Fibroblast of gingiva (primary cell): ENCODE measurements around the gene METTL8.
"Not testable (repeated sequence)": the region's sequence is repeated elsewhere in the genome, so short reads cannot be mapped to it uniquely, and the experiment has no call there.

Experiments used
- DNase-seq: peaks from one replicate; pipeline ENCODE4 v3.0.0-alpha.2; 2011; ENCODE audit warnings: low read depth

Gene METTL8

DNA sequence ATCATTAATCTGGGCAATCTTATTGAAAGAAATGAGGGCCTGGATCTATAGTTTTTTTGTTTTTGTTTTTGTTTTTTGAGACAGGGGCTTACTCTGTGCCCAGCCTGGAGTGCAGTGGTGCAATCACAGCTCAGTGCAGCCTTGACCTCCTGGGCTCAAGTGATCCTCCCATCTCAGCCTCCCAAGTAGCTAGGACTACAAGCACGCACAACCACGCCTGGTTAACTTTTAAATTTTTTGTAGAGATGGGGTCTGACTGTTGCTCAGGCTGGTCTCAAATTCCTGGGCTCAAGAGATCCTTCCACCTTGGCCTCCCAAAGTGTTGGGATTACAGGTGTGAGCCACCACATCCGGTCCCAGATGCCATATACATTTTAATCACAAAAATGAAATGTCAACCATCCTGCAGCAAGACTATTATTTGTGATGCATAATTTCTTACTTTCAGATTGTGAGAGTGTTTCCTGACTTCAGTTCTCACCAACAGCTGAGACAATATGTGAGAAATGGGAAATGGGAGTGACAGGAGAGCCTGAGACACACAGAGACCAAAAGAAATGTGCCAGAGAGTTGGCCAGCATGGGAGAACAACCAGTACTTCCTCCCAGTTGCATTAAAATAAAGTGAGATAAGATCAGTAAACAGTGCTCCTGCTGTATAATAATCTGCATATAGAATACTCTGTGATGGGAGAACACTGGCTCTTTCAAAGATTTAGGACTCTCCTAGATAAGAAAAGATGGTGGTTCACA lies 87.6 kb downstream of the METTL8 start:
- no peak for DNase-seq

DNA sequence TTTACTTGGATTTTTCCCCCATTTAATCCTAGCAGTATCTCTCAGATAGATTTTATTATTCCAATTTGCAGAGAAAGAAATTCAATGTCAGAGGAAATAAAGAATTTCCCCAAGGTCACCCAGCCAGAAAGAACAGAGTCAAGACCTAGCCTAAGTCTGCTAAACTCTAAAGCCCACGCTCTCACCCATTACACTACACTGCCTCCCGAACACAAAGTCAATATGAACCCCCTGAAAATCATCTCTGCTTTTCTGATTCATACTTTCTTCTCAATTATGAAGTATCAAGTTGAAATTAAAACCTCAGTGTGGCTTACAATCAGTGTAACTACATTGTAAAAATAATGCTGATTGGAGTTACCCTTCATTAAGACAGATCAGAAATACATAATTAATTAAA lies 89.6 kb downstream of the METTL8 start:
- no peak for DNase-seq

DNA sequence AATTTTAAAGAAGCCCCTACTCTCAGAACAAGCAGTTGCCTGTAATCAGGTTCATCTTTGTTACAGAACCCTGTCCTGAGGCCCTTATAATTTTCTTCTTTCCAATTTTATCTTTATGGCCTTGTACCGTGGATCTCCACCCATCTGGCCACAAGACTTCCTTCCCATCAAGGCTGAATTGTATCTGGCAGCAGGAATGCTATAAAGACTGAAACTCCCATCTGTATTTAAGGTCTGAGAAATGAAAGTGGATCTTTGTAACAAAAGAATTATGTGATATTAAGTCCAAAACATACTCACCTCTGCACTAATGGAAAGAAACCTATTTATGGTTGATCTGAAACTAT lies 91.8 kb downstream of the METTL8 start:
- no peak for DNase-seq

DNA sequence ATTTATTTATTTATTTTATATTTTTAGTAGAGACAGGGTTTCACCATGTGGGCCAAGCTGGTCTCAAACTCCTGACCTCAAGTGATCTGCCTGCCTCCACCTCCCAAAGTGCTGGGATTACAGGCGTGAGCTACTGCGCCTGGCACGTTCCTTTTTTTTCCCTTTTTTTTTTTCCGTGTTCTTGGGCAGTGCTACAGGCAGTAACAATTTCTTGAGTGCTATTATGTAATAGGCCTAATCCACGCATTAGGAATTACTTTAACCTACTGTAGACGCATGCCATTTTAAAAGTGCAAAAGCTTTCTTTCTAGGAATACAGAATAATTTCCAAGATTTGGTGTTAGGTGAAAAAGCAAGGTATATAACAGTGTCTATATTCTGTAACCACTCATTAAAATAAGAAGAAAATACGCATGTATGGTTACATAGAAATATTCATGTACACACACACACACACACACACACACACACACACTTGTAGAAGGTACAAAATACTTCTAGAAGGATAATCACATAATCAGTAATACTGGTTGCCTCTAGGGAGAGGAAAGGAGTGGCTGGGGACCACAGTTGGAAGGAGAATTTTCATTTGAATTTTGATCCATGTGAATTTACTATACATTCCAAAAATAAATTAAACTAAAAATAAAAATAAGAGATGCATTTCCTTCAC lies 92.3 kb downstream of the METTL8 start:
- no peak for DNase-seq

DNA sequence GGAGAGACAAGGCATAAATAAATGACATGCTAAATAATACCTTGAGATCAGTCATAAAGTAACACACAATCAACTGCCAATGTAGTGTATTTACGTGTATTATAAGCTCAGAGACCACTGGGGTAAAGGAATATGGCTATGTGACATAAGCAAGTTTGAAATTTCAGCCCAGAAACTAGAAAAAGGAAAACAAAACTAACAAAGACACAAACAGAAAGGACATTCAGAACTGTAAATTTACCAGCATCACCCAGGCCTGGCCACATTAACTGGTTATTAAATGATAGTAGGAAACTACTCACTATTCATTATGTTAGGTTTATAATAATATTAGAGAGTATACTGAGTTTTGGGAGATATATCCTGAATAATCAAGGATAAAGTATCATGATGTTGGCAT lies 98.8 kb downstream of the METTL8 start:
- no peak for DNase-seq

DNA sequence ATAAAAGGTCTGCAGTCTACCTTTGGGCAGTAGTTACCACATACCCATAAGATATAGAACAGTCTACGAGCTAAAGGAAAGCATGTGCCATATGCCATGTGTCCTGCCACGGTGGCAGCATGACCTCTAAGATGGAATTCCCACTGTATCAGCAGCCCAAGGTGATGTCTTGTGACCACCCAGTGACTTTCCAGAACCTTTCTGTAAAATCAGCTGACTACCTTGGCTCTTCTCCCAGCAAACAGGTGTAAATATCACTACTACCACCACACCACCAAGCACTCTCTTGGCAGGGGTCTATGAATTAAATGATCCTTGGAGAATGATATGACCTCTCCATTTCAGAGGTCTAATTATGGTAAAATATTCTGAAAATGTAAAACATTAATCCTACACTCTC lies 99.6 kb downstream of the METTL8 start:
- DNase-seq: no peak

DNA sequence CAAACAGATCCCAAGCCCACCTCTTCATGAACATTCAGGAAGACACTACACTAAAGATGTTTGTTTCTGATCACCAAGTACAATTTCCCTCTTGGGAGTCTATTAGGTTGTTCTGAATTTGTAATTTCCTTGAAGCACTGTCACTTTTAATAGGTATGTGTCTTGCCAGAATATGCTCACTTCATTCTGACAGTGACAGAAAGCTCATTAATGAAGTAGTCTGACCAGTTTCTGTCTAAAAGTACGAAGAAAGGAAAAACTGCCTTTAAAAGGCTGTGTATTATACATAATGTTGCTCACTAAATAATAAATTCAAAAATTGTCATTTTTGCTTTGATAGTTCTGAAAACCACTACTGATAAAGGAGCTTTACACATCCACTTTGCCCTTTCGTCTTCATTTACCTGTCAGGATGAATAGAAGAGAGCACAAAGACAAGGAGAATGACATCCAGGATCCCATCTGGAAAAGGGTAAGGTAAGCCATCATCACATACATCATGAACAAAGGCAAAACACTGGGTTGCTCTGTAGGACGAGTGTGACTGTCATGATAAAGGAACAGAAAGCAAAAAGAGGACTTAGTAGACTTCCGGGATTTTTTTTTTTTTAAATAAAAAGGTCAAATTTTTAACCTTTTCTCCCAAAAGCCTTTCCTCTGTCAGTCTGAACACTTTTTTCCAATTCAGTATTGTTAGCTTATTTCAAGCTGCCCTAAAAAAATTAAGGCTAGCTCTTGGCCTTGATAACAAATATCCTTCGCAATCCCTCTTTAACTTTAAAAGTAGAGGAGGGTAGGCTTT lies 103.4 kb downstream of the METTL8 start:
- DNase-seq: no peak

DNA sequence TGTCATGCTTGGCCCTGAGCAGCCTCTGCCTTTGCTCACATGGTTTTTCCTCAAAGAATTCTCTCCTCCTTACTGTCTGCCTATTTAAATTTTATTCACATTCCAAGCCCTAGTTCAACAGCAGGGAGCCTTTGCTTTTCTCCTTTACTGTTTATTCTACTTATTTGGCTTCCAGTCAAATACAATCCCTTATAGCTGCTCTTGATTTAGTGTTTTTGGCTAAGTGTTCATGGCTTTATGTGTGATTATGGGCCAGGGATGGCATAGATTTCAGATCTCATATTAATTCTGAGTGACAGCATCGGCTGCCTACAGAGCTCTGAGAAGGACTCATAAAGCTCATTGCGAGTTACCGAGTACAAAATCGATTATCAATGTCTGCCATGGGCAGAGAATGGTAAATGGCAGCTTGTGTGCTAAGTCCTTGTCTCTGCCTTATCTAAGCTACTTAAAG lies 106.7 kb downstream of the METTL8 start:
- DNase-seq: no peak

DNA sequence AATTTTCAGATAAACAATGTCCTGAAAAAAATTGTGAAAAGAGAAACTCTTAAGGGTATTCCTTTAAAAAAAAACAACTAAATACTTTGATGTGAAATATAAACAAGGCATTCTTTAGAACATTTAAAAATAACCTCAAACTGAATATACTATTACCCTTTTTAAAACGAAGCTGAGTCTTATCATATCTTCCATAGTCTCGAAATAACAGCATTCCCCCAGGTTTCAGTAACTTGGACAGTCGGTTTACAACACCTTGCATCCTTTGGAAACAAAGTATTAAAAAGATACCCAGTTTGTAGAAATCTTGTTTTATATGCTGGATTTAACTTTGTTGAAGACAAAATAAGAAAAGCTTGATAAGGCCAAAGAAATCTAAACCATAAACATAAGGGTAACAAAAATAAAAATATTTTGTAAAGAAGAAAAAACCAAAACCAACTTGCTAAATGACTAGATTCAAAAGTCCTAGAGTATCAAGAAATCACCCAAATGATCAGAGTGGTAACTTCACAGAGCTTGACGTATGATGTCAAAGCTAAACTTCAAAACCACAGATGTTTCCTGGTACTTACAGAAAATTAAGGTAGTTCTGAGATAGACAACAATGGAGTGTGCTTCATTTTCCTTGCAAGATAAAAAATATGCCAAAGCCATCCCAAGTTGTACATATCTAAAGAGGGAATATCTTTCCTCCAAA lies 107.8 kb downstream of the METTL8 start:
- no peak for DNase-seq

DNA sequence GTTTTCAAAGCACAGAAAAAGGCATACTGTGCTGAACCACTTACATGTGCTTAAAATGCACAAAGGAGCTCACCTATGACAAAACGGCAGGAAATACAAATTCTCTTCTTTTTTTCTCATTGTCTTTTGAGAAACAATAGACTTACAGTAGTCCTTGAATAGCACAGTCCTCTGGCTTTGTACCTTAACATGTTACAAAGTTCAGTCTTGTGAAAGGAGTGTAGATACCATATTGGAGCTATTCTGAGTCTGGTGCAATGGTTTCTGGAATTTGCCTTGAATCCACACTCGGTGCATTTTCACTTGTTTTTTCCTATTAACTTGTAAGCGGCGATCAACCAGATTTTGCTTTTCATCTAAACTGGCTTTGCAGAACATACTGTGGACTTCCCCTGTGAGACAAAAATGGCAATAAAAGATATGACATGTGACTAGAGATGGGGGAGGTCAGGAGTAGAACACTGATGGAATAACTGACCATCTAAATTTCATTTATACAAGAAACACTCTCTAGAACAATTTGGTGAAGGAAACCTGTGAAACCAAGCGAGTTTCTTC lies 109.7 kb downstream of the METTL8 start:
- DNase-seq: no peak

DNA sequence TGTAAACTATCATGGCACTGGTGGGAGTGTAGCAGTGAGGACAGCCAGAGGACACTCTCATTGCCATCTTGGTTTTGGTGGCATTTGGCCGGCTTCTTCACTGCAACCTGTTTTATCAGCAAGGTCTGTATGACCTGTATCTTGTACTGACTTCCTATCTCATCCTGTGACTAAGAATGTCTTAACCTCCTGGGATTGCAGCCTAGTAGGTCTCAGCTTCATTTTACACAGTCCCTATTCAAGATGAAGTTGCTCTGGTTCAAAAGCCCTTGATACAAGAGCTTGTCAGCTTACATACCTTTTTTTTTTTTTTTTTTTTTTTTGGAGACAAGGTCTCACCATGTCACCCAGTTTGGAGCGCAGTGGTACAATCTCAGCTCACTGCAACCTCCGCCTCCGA lies 110.9 kb downstream of the METTL8 start:
- no peak for DNase-seq

DNA sequence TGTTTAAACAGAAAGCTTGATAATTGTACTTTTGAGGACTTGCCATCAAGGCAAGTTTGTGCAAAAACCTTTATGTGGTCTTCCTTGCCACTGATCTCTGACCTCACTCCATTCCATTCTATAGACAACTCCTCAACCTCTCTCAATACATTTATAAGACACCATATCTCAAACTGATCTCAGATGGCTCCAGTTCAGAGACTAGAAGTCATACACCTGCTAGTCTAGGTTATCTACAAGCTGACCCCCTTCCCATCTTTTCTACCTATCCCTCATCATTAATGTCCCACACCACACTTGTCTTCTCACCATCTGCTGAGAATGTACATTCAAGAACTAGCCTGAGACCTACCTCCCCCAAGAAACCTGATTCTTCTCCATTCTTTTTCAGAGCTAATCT lies 113.1 kb downstream of the METTL8 start:
- DNase-seq: no peak

DNA sequence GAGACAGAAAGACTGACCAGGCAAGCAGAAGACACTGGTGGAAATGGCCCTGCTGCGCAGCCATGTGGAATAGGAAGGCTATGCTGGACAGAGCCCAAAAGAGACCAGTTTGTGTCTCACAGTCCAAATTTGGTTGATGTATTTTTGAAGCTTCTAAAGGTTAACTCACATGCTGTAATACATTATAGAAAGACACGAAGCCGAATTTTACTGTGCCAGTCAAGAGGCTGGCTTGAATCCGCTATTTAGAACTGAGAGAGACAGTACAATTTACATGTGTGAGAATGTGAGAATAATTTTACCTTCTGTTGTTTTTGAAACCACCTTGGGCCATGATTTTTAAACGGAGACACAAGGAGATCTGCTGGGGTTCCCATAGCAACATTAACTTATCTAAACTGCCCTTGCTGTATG lies 113.6 kb downstream of the METTL8 start:
- DNase-seq: no peak

DNA sequence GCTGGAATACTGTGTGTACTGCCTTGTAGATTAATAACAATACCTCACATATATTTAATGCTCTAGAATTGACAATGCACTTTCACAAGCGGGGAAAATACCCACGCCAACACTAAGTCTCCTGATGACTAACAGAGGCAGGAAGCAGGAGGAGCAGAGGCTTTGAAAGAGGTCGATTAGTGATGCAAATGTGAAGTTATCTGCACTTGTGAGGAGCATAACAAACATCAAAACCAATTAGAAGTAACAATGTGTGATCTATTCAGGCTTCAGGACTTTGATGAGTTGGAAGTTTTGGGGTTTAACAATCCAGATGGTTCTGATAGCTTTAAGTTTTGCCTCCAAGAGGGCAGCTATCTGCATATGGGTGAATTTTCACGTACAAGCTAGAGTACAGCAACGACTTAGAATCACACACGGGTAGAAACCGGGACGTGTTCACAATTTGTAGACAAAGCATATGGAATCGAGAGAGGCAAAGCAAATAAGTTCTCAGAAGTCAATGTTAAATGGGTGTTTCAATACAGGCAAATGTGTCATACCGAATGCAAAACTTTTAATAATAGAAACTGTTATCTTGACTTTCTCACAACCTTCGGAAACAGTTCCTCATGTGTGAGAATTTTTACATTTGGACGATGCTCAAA lies 114.5 kb downstream of the METTL8 start:
- DNase-seq: no peak

DNA sequence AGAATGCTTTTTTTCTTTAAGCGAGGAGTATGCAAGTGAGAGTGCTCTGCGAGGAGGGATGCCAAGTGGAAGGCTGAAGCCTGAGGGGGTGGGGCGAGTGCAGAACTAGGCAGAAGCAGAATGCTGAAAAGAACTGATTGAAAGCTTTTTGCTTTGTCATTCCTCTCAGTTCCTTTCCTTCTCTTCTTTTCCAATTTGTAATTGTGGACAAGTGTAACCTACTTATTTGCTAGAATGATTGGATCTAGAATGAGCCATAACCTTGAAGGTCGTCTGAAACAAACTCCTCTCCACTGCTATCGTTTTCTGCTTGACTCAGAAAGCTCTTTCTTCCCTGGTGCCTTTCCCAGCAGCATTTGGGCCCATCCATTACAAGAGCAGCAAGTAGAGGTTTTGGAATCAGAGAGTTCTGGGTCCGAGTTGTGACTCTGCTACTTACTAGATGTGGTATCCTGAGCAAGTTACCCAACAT lies 115.3 kb downstream of the METTL8 start:
- DNase-seq: peak; percentile 24

DNA sequence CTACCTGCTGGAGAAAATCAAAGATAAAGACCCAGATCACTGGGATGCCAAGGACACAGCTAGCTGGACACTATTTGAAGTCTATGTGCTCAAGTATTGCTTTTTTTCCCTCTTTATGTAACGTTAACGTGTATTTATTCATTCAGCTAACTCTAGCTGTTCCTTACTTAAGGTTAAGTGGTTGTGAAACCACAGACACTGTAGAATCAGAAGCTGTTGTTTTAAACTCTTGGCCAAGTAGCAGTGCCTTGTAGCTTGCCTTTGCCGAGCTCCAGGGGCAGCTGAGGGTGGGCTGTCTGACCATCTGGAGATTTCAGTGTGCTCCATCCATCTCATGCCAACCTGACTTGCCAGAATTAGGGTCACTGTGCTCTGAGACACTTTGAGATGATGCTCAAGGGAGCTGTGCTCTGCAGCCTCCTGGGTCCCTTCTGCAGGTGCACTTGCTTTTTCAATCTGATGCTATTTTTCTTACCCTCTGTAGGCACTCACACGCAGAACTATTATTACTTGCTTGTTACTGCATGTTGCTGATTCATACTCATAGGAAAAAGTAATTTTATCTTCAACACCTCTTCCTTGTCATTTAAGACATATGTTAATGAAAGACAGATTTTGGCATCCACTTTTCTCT lies 116.2 kb downstream of the METTL8 start:
- no peak for DNase-seq

DNA sequence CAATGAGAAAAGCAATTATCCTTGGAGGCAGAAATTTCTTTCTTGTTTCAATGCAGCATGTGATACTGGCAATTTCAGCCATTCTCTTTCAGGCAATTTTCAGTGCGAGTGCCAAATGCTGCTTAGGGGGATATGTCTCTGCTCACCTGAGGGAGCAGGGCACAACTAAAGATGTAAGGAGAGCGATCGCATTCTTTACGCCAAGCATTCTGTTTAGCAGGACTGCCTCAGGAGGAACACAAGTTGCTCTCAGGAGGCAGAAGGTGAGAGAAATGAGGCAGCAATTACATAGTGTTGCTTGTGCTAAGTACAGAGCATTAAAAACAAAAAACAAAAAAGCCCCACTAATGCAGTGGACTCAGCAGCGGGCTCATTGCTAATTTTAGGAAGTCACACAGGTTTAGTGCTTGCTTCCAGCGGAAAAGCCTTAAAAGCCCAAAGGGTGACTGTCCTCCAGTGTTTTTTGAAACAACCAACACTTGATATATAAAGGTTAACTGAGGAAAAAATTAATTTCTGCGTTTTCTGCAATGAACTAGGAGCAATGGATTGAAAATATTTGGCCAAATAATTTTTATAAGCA lies 116.9 kb downstream of the METTL8 start:
- no peak for DNase-seq

DNA sequence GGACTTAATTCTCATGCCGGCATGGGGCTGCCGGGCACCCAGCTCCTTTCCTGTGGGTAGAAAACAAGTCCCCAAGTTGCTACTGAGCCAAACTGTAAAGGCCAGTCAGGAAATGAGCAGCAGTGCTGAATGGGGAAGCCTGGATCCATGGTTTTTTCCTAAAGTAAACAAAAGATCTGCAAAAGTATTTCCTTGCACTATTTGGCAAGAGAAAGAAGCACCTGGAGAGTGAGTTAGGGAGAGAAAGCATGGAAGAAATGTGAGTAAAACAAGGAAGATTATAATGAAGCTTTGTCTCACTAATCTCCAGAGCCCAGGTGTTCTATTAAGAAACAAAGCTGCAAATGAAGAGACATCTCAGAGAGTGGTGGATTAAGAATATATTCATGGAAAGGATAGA lies 117.6 kb downstream of the METTL8 start:
- DNase-seq: no peak

DNA sequence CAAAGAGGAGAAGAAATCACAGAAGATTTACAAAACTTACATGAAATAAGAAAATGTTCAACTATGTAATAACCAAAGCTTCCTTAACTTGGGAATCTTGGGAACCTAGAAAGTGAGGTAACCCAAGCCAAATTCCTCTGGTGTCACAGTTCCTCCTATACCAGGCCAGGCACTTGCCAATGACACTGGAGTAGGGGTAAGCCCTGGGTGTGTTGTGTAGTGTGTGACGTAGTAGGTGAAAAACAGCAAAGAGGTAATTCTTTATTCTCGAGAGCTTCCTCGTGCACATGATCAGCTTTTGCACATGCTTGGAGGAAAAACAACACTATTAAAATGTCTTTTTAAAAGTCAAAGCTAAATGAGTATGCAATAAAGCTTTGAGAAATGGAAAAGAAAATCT lies 118.0 kb downstream of the METTL8 start:
- no peak for DNase-seq

DNA sequence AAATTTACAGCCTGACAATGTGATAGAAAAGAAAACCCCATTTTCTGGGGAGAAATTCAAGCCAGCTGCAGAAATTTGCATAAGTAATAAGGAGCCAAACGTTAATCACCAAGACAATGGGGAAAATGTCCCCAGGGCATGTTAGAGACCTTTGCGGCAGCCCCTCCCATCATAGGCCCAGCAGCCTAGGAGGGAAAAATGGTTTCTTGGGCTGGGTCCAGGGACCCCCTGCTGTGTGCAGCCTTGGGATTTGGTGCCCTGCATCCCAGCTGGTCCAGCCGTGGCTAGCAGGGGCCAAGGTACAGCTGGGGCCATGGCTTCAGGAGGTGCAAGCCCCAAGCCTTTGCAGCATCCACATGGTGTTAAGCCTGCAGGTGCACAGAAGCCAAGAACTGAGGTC lies 121.6 kb downstream of the METTL8 start:
- DNase-seq: not testable (repeated sequence)

DNA sequence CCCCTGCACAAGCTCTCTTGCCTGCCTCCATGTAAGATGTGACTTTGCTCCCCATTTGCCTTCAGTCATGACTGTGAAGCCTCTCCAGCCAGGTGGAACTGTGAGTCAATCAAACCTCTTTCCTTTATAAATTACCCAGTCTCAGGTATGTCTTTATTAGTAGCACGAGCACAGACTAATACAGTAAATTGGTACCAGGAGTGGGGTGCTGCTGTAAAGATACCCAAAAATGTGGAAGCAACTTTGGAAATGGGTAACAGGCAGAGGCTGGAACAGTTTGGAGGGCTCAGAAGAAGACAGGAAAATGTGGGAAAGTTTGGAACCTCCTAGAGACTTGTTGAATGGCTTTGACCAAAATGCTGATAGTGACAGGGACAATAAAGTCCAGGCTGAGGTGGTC lies 122.2 kb downstream of the METTL8 start:
- DNase-seq: not testable (repeated sequence)
